ENCODE results near the gene PTH2. TPM values are rescaled to one million over a fixed set of nuclear protein-coding genes. Genes with fewer than 3 reads are reported as not detected.
"Not testable (repeated sequence)": the region's sequence is repeated elsewhere in the genome, so short reads cannot be mapped to it uniquely, and the experiment has no call there.

Gene PTH2
- total RNA-seq, 4 donors from 2014 or later: not detected

GRCh38 chr19:49380391-49380790 lies 42.9 kb downstream of the PTH2 start:
- no peak overlapping the region for H3K27ac ChIP-seq
- H3K9me3 ChIP-seq: no peaks in the 10 kb centered on the region
- no peak overlapping the region for H3K4me3 ChIP-seq
- TF ChIP-seq POLR2A (IDR thresholded peaks at IDR 0.05) (no peak), EP300 (IDR thresholded peaks at IDR 0.05) (no peak), CTCF (IDR thresholded peaks at IDR 0.05) (no peak)
- no peaks in the 10 kb centered on the region for H3K4me1 ChIP-seq
- DNase-seq (ENCODE audit: low spot score in 2 of 2): no peak
- H3K27me3 ChIP-seq: no peaks in the 10 kb centered on the region
- H3K36me3 ChIP-seq: no peaks in the 10 kb centered on the region
- WGBS: 93% methylated on average over 3 of the region's 3 CpGs

- H3K4me1 ChIP-seq: no peaks in the 10 kb centered on the region
- no peak for TF ChIP-seq POLR2AphosphoS5 (IDR thresholded peaks at IDR 0.05)
- no peak for TF ChIP-seq EP300 (IDR thresholded peaks at IDR 0.05)
- no peak for TF ChIP-seq POLR2A (IDR thresholded peaks at IDR 0.05)
- no peak for TF ChIP-seq CTCF (IDR thresholded peaks at IDR 0.05)
- 86% methylated on average over 3 of the region's 3 CpGs for WGBS
- DNase-seq (ENCODE audit: low spot score in 2 of 2): no peak
- H3K9me3 ChIP-seq: no peaks in the 10 kb centered on the region
- no peaks in the 10 kb centered on the region for H3K27me3 ChIP-seq
- H3K4me3 ChIP-seq: no peak overlapping the region
- H3K27ac ChIP-seq: no peak overlapping the region
- H3K36me3 ChIP-seq: no peaks in the 10 kb centered on the region
Measured at GRCh38 chr19:49378512-49378911, 44.7 kb downstream of the PTH2 start.

- no peaks in the 10 kb centered on the region for H3K27me3 ChIP-seq
- 90% methylated on average over 14 of the region's 16 CpGs for WGBS
- no peaks in the 10 kb centered on the region for H3K4me1 ChIP-seq
- no peak for TF ChIP-seq EP300 (IDR thresholded peaks at IDR 0.05)
- no peak for TF ChIP-seq POLR2AphosphoS5 (IDR thresholded peaks at IDR 0.05)
- no peak for TF ChIP-seq CTCF (IDR thresholded peaks at IDR 0.05)
- no peak for TF ChIP-seq POLR2A (IDR thresholded peaks at IDR 0.05)
- H3K4me3 ChIP-seq: no peak overlapping the region
- H3K9me3 ChIP-seq: peaks cover under 1% of the 10 kb centered on the region
- H3K27ac ChIP-seq: no peak overlapping the region
- no peak for DNase-seq (ENCODE audit: low spot score in 2 of 2)
- no peaks in the 10 kb centered on the region for H3K36me3 ChIP-seq
Measured at GRCh38 chr19:49374665-49375434, 48.4 kb downstream of the PTH2 start.

GRCh38 chr19:49373174-49373573 lies 50.1 kb downstream of the PTH2 start:
- WGBS: 83% methylated on average over 3 of the region's 3 CpGs
- H3K27me3 ChIP-seq; H3K4me3 ChIP-seq; H3K4me1 ChIP-seq; DNase-seq (ENCODE audit: low spot score in 2 of 2); H3K36me3 ChIP-seq; H3K27ac ChIP-seq: not testable (repeated sequence)
- peaks cover 13% of the 10 kb centered on the region for H3K9me3 ChIP-seq

Other genes with a start within 250 kb of the PTH2 start
- 1 to 10 TPM in 1 of 4 donors, under 1 TPM in 2, not detected in 1; 0.23 to 1.4 (median 0.34) TPM for gene SLC6A16, start 98.2 kb downstream of the PTH2 start, total RNA-seq
- 10 to 100 TPM in 1 of 4 donors, 1 to 10 TPM in 3; 2.9 to 25.7 (median 5.0) TPM for gene CD37, start 88.0 kb downstream of the PTH2 start, total RNA-seq
- gene TEAD2, start 61.0 kb downstream of the PTH2 start, total RNA-seq: 10 to 100 TPM; 10.6 to 15.4 (median 13.2) TPM
- gene DKKL1, start 59.6 kb downstream of the PTH2 start, total RNA-seq: not detected
- not detected for gene KASH5, start 35.2 kb downstream of the PTH2 start, total RNA-seq
- not detected for gene GFY, start 1.9 kb upstream of the PTH2 start, total RNA-seq
- 1 to 10 TPM in 3 of 4 donors, under 1 TPM in 1; 0.60 to 1.2 (median 1.1) TPM for gene SLC17A7, start 18.1 kb upstream of the PTH2 start, total RNA-seq
- 100 to 1,000 TPM in 2 of 4 donors, 10 to 100 TPM in 2; 82.0 to 124 (median 104) TPM for gene PIH1D1, start 28.4 kb upstream of the PTH2 start, total RNA-seq
- gene ALDH16A1, start 29.8 kb upstream of the PTH2 start, total RNA-seq: 10 to 100 TPM; 21.7 to 47.7 (median 35.9) TPM
- gene FLT3LG, start 50.8 kb upstream of the PTH2 start, total RNA-seq: 1 to 10 TPM; 1.2 to 4.9 (median 4.4) TPM
- gene RPL13A, start 64.2 kb upstream of the PTH2 start, total RNA-seq: 1,000 to 10,000 TPM; 2,613 to 5,154 (median 4,451) TPM
- gene RPS11, start 73.0 kb upstream of the PTH2 start, total RNA-seq: 1,000 to 10,000 TPM; 3,049 to 5,024 (median 4,623) TPM
- gene FCGRT, start 89.2 kb upstream of the PTH2 start, total RNA-seq: 100 to 1,000 TPM in 3 of 4 donors, 10 to 100 TPM in 1; 96.2 to 136 (median 112) TPM
- 10 to 100 TPM in 2 of 4 donors, 1 to 10 TPM in 2; 4.9 to 18.8 (median 9.0) TPM for gene RCN3, start 104.6 kb upstream of the PTH2 start, total RNA-seq
- gene NOSIP, start 157.1 kb upstream of the PTH2 start, total RNA-seq: 10 to 100 TPM; 42.5 to 85.6 (median 68.9) TPM
- 10 to 100 TPM; 13.8 to 21.2 (median 16.7) TPM for gene PRRG2, start 157.9 kb upstream of the PTH2 start, total RNA-seq
- 10 to 100 TPM; 24.6 to 50.3 (median 38.9) TPM for gene PRR12, start 167.7 kb upstream of the PTH2 start, total RNA-seq
- gene RRAS, start 216.7 kb upstream of the PTH2 start, total RNA-seq: 10 to 100 TPM; 12.9 to 28.8 (median 18.6) TPM
- gene SCAF1, start 218.8 kb upstream of the PTH2 start, total RNA-seq: 10 to 100 TPM; 22.1 to 36.9 (median 28.5) TPM
- 100 to 1,000 TPM in 1 of 4 donors, 10 to 100 TPM in 3; 61.3 to 164 (median 81.0) TPM for gene IRF3, start 242.4 kb upstream of the PTH2 start, total RNA-seq
- gene BCL2L12, start 242.5 kb upstream of the PTH2 start, total RNA-seq: 10 to 100 TPM in 1 of 4 donors, 1 to 10 TPM in 3; 3.1 to 28.0 (median 7.5) TPM

Data from suprapubic skin (tissue), 4 donors.